Forelimb muscle (tissue), 1 donor: ENCODE data around the gene IRF5. TPM values are rescaled to one million over a fixed set of nuclear protein-coding genes. Genes with fewer than 3 reads are reported as not detected.

ENCODE experiments used
- DNase-seq: peaks from one replicate; pipeline ENCODE4 v3.0.0-alpha.2; 2013; ENCODE audit warnings: low read depth
- polyA plus RNA-seq: library from polyadenylated mRNA; unstranded; fragments of 120-200 nt; gene quantifications from one replicate; pipeline ENCODE4 v1.2.1, GENCODE V29; 2013; ENCODE audit not compliant: insufficient read length

IRF5 gene
- polyA plus RNA-seq: 3.2 TPM

DNA sequence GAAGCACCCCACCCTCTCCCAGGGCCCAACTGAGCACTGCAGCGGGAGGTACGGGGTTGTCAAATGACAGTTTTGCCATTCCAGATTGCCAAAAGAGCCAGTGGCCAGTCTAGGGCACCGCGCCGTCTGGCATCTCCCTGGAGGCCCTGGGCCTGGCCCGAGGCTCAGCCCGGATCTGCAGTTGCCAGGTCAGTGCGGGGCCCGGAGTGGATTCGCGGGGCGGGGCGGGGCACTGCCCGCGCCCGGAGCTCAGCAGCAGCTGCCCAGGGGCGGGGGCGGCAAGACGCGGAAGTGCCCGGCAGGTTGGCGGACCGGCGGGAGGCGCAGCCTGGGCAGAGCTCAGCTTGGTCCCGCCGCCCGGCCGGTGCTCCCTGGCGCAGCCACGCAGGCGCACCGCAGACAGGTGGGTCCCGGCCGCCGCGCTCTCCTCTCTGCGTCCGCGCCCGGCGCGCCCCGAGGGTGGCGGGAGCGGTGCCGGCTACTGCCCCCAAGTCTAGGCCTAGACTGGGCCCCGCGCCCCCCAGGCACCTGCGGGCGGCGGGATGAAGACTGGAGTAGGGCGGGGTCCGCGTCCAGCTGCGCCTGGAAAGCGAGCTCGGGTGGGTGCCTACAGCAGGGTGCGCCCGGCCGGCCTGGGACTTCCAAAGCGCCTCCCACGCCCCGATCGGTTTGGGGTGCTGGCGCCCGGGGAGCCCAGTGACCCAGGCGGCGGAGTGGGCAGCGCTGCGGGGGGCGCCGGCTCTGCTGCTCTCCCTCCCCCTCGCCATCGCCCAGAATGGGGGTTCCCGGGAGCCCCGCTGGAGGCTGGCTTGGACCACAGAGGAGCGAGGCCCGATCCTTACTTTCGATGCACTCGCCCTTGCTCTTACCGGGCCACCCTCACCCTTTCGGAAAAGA lies at the start of gene IRF5:
Gene IRF5, plus strand, starts transcription at position 281 of the 897 bp plus-strand sequence. CDS start 4,155 bp downstream, outside the sequence.
- DNase-seq: no peak

- DNase-seq: no peak
These were observed 49.5 kb upstream of the IRF5 start for GRCh38 chr7:128888039-128888755.

- no peak for DNase-seq
These were observed 49.0 kb upstream of the IRF5 start for GRCh38 chr7:128888756-128889095.

GRCh38 chr7:128889121-128889520 lies 48.6 kb upstream of the IRF5 start:
- no peak for DNase-seq

GRCh38 chr7:128890306-128891109 lies 47.2 kb upstream of the IRF5 start:
- DNase-seq: no peak

DNA sequence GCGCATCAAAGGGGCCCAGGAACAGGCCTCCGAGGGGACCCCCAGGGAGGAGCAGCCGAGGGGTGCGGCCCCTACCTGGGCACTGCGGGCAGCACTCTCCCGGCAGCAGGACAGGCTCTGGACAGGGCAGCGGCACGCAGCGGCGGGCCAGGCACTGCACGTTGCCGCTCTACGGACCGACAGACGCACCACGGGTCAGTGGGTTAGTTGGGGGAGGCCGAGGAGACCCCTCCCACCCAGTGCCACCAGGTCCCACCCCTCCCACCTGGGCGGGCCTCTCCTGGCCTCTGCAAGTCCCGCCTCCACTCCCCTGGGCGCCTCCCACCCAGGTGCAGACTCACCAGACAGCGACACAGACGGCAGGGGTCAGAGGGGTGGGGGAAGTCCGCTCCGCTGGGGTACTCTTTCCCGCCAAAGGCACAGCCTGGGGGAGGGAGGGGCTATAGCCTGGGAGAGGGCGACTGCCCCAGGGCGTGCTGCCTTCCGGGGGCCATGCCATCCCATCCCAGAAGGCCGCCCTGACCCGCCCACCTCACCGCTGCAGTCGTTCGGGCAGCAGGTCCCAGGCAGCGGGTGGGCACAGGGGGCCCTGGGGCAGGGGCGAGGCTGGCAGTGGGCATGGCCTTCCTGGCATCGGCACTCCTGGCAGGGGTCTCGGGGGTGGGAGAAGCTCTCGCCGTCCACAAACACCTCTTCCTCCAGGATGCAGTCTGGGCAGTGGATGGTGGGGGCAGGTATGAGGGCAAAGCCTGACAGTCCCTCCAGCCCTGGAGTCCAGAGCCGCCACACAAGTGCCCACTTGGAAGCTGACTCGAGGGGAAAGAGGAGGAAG lies 46.4 kb upstream of the IRF5 start:
- no peak for DNase-seq

GRCh38 chr7:128891942-128892269 lies 45.8 kb upstream of the IRF5 start:
- no peak for DNase-seq

DNA sequence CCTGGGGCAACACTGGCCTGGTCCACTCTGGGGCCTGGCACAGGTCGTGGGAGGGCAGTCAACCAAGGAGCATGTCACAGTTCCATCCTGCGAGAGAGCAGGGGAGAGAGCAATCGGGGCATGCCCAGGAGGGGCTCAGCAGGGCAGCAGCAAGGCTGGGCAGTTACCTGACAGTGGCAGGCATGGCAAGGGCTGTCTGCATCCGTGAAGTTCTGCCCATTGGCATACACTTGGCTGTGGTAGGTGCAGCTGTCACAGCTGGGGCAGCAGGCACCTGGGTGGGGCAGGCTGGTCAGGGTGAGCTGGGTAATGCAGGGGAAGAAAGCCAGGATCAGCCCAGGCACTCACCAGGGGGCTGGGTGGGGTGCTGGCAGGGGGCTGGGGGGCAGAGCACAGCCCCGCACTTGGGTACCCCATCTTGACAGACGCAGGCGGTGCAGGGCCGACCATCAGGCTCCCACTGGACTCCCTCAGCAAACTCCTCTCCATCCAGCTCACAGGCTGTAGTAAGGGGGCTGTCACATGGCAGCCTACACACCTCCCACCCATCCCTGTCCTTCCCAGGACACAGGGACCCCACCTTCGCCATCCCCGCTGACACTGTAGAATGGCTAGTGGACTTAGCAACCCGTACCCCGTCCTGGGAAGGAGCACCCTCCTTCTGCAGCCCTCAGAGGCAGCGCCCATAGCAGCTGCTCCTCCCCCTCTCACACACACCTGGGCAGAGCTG lies 45.0 kb upstream of the IRF5 start:
- DNase-seq: no peak

GRCh38 chr7:128893251-128894100 lies 44.3 kb upstream of the IRF5 start:
- DNase-seq: no peak

DNA sequence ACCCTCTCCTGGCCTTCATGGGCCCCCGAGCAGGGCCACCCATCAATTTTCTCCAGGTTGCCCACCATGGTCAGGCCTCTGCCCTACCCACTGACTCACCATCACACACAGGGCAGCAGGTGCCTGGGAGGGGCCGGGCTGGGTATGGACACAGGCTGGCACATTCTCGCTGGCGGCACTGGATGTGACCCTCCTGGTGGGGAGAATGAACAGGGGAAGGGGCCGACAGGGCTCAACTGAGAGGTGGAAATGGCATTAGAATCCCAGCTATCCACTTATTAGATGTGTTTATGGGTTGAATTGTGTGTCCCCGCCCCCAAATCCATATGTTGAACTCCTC lies 43.7 kb upstream of the IRF5 start:
- no peak for DNase-seq

DNA sequence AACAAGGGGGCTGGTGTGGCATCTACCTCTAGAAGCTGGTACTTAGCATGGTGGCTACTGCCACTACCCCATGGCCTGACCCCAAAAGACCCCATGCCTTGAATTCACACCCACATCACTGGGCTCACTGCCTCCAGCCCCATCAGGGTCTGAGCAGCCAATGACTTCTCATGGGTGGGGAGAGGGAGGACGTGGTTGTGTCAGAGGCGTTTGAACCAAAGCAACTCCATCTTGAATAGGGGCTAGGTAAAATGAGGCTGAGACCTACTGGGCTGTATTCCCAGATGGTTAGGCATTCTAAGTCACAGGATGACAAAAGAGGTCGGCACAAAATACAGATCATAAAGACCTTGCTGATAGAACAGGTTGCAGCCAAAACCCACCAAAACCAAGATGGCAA lies 42.4 kb upstream of the IRF5 start:
- DNase-seq: no peak

DNA sequence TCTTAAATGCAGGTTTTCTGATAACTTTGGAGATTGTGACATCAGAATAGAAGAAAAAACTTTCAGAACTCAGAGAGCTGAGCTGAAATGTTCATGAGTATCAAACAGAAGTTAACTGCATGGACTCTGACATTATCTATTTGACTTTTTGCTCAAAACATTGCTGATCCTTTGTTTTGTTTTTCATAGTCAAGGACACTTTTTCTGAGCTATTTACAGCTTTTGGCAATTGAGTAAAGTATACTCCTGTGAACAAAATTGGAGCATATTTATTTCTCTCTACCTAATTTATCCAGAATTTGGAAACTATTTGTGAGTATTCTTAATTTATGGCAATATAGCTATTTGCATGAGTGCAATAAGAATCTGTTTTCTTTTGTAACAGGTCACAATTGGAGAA lies 38.3 kb upstream of the IRF5 start:
- no peak for DNase-seq

GRCh38 chr7:128900237-128900636 lies 37.5 kb upstream of the IRF5 start:
- DNase-seq: no peak

- no peak for DNase-seq
These were observed 34.8 kb upstream of the IRF5 start for GRCh38 chr7:128902761-128903585.

GRCh38 chr7:128903621-128904361 lies 33.9 kb upstream of the IRF5 start:
- no peak for DNase-seq

DNA sequence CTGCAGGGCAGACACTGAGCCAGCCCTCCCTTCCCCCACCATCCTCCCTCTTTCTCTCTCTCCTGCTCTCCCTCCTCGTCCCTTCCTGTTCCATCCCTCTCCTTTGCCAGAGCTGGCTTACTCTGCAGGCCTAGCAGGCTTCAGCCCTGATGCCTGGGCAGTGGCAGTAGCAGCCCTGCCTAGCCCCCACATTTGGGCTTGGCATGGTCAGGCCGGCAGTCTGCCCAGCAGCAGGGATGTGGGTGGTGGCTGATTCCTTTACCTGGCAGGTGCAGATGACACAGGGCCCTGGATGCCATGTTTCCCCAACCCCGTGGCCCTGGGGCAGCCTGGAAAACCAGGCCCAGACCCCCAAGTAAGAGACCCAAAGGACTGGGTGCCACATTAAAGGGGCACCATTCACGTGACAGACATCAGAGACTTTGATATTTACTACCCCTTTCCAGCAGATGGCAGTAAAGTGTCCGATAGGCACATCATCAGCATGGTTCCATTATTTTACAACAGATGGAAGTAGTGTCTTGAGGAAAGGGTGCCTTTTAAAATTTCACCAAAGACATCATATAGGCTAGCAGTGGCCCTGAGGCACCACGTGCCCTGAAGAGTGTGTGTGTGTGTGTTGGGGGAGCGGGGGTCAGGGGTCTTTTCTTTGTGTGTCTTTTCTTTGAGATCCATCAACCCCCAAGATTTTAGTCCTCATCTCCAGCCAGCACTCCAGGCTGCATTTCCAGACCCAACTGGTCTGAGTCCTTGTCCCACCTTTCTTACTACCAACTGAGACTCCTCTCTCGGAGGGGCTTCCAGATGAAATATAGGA lies 33.1 kb upstream of the IRF5 start:
- DNase-seq: no peak

DNA sequence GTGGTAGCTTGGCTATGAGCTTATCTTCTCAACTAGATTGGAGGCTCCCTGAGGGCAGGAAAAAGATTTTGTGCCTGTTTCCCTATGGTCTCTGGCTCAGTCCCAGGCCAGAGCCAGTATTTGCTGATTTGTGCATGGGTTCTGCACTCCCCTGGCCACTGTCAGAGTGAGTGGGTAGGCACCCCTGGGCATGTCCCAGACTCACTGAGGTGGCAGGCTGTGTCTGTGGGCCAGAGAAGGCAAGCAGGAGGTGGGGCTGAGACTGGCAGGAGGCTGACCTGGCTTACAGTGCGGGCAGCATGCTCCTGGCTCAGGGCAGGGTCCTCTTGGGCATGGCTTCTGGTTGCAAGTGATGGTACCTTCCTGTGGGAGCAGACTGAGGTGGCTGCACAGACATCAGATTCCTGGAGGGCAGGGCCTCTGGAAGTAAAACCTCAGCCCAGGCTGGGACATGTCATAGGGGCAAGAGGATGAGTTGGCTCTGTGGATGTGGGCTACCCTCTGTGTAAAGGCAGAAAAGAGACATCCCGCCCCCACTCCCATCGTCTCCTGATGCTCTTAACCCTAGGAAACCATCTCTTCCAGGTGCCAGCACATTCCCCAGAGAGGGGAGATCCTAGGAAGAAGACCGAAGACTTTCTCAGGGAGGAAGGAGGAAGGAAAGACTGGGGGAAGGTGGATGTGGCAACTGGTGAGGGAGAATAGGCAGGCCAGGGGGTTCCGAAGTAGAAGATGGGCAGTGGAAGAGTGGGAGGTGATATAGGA lies 31.5 kb upstream of the IRF5 start:
- DNase-seq: no peak
